ENCODE data around the gene TBX6.

TBX6 gene

DNA sequence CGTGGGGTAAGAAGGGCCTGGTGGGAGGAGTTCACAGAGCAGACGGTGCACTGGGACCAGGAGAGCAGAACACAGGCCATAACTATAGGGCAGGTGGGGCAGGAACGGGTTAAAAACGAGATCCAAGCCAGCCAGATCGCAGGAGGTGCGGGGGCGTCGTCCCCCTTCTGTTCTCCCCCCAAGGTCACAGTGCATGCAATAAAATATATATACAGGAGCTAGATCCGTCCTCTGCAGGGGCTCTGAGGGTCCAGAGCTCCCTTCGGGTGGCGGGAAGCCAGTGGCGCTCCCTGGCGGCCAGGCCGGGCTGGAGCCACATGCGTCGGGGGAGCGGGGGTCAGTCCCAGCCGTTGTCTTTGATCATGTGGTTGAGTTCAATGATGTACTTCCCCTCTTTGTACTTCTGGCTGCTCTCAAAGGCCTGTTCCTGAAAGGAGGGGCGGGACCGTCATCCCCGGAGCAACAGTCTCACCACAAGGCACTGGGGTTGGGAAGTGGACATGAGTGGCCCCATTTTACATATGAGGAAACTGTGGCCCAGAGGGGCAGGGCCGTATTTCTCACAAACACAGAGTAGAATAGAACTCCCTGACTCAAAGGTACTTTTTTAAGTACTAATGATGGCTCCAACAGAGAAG lies 768 bp upstream of the TBX6 start:
- peak; percentile 36; the same call in 1 of the 2 replicates for TF ChIP-seq POLR2AphosphoS5 (IDR thresholded peaks at IDR 0.05; ENCODE audit: low read depth, low read length)
- TF ChIP-seq POLR2A (IDR thresholded peaks at IDR 0.05; ENCODE audit: low read depth, low read length): 0 out of 2 replicates have a peak, but pooled peaks have one; percentile 27
- no peak for TF ChIP-seq TAF1 (IDR thresholded peaks at IDR 0.05; ENCODE audit: borderline replicate concordance, low read depth, low read length)
- FAIRE-seq: peak; percentile 89
- DNase-seq (ENCODE audit: insufficient read length): peak; percentile 85

DNA sequence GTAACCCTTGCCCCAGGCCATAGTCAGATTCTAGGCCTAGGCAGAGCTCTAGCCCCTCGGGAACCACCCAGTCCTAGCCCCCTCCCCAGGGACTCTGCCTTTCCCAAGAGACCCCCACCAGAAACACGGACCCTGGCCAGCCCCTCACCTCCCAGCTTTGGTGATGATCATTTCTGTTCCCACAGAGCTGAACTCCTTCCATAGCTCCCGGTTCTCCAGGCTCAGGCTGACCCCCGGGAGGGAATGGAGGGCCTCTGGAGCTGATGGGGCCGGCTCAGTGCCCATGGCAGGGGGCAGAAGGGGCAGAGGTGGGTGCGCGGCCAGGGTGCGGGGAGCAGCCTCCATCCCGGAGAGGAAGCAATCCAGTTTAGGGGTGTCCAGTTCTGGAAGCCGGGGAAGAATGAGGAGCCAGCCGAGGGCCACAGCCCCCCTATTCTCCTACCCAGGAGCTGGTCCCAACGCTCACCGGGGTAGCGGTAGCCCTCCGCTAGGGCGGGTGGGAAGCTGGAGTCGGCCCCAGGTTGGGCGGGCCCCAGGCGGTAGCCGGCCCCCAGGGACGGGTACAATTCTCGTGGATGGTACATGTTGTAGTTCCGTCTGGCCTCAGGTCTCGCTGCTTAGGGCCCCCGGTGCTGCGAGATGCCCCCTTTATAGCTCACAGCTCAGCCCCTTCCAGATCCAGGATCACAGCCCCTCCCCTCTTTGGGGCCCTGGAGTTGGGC lies 953 bp downstream of the TBX6 start:
- DNase-seq (ENCODE audit: insufficient read length): no peak
- FAIRE-seq: no peak
- TF ChIP-seq POLR2AphosphoS5 (IDR thresholded peaks at IDR 0.05; ENCODE audit: low read depth, low read length) (no peak), POLR2A (IDR thresholded peaks at IDR 0.05; ENCODE audit: low read depth, low read length) (no peak), TAF1 (IDR thresholded peaks at IDR 0.05; ENCODE audit: borderline replicate concordance, low read depth, low read length) (no peak)

DNA sequence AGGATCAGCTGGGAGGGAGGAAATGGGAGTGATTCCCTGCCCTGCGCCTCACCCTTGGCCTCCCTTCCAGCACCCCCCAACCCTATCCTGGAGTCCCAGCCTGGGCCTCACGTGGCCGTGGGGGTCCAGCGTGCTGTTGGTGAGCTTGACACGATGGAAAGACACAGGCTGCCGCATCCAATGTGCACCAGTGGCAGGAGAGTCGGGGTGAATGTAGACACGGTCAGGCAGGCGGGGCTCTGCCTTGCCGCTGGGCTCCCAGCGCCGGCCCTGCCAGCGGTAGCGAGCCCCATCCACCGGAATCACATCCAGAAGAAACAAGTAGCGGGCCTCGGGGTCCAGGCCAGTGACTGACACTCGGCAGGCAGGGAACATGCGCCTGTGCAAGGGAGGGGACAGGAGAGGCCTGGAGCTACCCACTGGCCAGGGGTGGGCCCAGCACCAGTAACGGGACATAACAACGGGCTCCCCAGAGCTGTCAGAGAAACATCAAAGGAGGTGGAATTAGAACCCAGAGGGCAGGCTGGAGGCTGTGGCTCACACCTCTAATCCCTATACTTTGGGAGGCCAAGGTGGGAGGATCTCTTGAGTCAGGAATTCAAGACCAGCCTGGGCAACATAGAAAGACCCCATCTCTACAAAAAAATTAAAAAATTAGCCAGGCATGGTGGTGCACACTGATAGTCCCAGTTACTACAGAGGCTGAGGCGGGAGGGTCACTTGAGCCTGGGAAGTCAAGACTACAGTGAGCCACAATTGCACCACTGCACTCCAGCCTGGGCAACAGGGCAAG lies 2.7 kb downstream of the TBX6 start:
- FAIRE-seq (no peak), DNase-seq (ENCODE audit: insufficient read length) (no peak)
- TF ChIP-seq POLR2AphosphoS5 (IDR thresholded peaks at IDR 0.05; ENCODE audit: low read depth, low read length) (no peak), TAF1 (IDR thresholded peaks at IDR 0.05; ENCODE audit: borderline replicate concordance, low read depth, low read length) (no peak), POLR2A (IDR thresholded peaks at IDR 0.05; ENCODE audit: low read depth, low read length) (no peak)

DNA sequence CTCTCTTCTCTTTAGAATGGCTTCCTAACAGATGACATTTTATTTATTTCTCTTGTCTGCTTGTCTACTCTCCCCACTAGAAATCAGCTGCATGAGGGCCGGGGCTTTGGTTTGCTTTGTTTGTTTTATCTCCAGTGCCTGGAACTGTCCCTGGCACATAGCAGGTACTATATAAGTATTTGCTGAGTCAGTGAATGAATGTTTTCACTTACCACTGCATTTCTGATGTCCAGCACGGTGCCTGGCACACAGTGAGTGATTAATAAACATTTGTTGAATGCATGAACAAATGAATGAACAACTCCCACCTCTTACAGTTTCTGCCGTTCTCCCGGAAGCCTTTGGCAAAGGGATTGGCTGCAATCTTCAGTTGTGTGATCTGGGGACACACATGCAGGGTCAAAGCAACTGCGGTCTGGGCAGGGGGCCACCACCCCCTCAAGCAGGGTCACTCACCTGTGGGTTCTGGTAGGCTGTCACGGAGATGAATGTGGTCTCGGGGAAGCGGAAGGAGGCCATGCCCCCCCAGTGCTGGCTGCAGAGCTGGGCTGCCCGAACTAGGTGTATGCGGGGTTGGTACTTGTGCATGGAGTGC lies 3.4 kb downstream of the TBX6 start:
- no peak for FAIRE-seq
- TF ChIP-seq POLR2A (IDR thresholded peaks at IDR 0.05; ENCODE audit: low read depth, low read length) (no peak), TAF1 (IDR thresholded peaks at IDR 0.05; ENCODE audit: borderline replicate concordance, low read depth, low read length) (no peak), POLR2AphosphoS5 (IDR thresholded peaks at IDR 0.05; ENCODE audit: low read depth, low read length) (no peak)

DNA sequence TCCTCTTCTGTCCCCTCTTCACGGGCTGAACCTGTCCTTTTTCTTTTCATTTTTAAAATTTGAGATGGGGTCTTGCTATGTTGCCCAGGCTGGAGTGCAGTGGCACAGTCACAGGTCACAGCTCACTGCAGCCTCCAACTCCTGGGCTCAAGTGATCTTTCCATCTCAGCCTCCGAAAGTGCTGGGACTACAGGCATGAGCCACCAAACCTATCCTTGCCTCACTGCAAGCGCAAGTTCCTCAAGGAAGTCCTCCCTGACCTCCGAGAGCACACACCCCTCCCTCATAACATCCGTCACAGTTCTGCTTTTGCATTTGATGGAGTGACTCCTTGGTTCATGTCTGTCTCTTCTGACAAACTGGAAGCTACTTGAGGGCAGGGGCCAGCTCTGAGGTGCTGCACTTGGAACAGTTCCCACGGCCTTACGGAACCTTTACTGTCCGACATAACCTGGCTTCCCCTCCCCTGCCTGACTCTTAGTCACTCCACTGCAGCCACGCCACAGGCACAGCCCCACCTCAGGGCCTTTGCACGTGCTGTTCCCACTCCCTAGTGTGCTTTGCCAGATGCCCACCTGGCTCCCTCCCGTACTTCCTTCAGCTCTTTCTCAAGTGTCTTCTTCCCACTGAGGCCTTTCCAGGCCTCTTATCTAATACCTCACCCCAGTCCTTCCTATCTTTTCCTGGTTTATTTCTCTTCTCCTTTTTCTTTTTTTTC lies 4.4 kb downstream of the TBX6 start:
- FAIRE-seq (no peak), DNase-seq (ENCODE audit: insufficient read length) (no peak)
- TF ChIP-seq POLR2AphosphoS5 (IDR thresholded peaks at IDR 0.05; ENCODE audit: low read depth, low read length) (no peak), POLR2A (IDR thresholded peaks at IDR 0.05; ENCODE audit: low read depth, low read length) (no peak), TAF1 (IDR thresholded peaks at IDR 0.05; ENCODE audit: borderline replicate concordance, low read depth, low read length) (no peak)

More for the DNA sequence above, 3.4 kb downstream of the TBX6 start:
- DNase-seq (ENCODE audit: insufficient read length): no peak

DNA sequence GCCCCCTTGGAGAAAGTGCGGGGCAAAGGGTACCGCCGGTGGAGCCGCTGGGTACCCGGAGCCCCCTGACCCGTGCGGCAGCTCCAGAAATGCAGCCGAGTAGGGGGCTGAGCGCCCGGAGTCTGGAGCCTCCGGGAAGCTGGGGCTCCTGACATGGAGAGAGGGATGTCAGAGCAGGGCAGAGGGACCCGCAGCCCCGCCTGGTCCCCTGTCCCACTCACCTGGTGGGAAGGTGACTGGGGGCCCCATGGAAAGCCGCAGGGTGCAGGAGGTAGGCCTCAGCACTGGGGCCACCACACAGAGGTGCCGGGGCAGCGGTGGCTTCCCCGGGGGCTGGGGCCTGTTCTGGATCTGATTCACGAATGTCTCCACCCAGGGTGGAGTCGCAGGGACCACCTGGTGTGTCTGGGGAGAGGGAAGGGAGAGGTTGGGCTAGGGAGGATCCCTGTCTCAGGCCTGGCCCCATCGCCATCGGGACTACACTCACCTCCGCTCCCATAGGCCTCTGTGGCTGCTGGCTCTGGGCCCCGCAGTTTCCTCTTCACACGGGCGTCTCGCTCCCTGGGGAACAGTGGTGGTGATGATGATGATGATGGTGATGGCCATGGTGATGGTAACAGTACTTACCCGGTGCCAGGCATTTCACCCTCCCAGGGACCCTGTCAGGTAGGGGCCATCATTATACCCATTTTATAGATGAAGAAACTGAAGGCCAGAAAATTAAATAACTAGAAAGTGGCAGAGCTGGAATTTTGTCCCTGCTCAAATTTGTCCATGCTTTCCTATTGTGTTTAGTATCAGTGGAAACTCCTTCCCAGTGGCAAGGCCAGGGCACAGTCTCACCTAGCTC lies 5.2 kb downstream of the TBX6 start:
- TF ChIP-seq POLR2AphosphoS5 (IDR thresholded peaks at IDR 0.05; ENCODE audit: low read depth, low read length) (peak; percentile 55), POLR2A (IDR thresholded peaks at IDR 0.05; ENCODE audit: low read depth, low read length) (no peak)
- FAIRE-seq (no peak), DNase-seq (ENCODE audit: insufficient read length) (no peak)

DNA sequence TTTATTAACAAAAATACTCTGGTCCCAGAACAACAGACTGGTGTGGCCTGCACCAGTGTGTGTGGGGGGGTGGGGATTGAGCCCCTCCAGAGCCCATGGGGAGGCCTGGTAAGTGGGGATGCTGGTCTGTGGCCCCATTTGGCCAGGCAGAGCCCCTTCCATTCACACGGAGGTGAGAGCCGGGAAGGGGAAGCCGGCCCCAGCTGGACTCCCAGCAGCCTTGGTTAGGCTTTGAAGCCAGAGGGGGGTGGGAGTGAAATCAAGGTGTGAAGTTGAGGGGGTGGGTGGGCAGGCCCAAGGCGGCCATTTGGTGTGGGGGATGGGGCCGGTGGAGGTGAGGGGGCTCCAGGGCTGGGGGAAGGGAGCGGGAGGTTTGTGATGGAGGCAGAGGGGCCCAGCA lies 5.9 kb downstream of the TBX6 start:
- no peak for FAIRE-seq
- no peak for DNase-seq (ENCODE audit: insufficient read length)
- TF ChIP-seq POLR2A (IDR thresholded peaks at IDR 0.05; ENCODE audit: low read depth, low read length): no peak
- no peak for TF ChIP-seq POLR2AphosphoS5 (IDR thresholded peaks at IDR 0.05; ENCODE audit: low read depth, low read length)
- no peak for TF ChIP-seq TAF1 (IDR thresholded peaks at IDR 0.05; ENCODE audit: borderline replicate concordance, low read depth, low read length)

DNA sequence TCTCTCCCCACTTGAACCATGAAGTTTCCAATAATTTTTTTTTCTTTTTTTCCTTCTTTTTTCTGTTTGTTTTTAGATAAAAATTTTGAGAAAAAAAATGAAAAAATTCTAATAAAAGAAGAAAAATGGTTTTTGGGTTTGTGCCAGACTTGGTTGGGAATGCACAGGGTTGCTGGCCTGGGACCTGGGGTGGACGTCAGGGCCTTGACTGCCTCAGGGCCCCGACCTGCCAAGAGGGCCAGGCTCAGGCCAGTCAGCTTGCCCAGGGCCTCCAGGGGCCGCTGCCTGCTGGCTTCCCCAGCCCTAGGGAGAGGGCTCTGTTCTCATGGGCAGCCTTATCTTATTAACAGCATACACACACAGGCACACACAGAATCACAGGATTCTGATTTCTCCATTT lies 6.5 kb downstream of the TBX6 start:
- TF ChIP-seq TAF1 (IDR thresholded peaks at IDR 0.05; ENCODE audit: borderline replicate concordance, low read depth, low read length): no peak
- no peak for TF ChIP-seq POLR2AphosphoS5 (IDR thresholded peaks at IDR 0.05; ENCODE audit: low read depth, low read length)
- TF ChIP-seq POLR2A (IDR thresholded peaks at IDR 0.05; ENCODE audit: low read depth, low read length): no peak
- no peak for DNase-seq (ENCODE audit: insufficient read length)
- FAIRE-seq: no peak

DNA sequence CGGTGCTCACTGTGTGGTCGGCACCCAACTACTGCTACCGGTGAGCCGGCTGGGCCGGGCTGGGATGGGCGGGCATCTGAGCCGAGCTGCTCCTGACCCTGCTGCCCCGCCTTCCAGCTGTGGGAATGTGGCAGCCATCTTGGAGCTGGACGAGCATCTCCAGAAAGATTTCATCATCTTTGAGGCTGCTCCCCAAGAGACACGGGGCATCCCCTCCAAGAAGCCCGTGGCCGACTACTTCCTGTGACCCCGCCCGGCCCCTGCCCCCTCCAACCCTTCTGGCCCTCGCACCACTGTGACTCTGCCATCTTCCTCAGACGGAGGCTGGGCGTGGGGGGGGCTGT lies 6.9 kb downstream of the TBX6 start:
- TF ChIP-seq TAF1 (IDR thresholded peaks at IDR 0.05; ENCODE audit: borderline replicate concordance, low read depth, low read length) (no peak), POLR2AphosphoS5 (IDR thresholded peaks at IDR 0.05; ENCODE audit: low read depth, low read length) (no peak), POLR2A (IDR thresholded peaks at IDR 0.05; ENCODE audit: low read depth, low read length) (no peak)

More for the DNA sequence above, 6.9 kb downstream of the TBX6 start:
- no peak for DNase-seq (ENCODE audit: insufficient read length)
- FAIRE-seq: no peak

All from GM12892 (cell line).